GM18951 (cell line): ENCODE data around the gene FARS2.

Experiments
- POLR2A ChIP-seq: IDR thresholded peaks from 4 replicates; pipeline ENCODE4 v1.6.1; 2011; ENCODE audit warnings: mild to moderate bottlenecking; ENCODE audit not compliant: insufficient read length, insufficient read depth; ENCODE audit errors: extremely low read depth
- in situ Hi-C: fragments of 300-500 bp; cut with MboI; formaldehyde crosslinking; loops from one replicate; pipeline ENCODE4 v1.12.0; 2022; ENCODE audit warnings: low sequenced_read_pairs, mixed read lengths, inconsistent platforms; ENCODE audit not compliant: unreplicated experiment

FARS2 gene

DNA sequence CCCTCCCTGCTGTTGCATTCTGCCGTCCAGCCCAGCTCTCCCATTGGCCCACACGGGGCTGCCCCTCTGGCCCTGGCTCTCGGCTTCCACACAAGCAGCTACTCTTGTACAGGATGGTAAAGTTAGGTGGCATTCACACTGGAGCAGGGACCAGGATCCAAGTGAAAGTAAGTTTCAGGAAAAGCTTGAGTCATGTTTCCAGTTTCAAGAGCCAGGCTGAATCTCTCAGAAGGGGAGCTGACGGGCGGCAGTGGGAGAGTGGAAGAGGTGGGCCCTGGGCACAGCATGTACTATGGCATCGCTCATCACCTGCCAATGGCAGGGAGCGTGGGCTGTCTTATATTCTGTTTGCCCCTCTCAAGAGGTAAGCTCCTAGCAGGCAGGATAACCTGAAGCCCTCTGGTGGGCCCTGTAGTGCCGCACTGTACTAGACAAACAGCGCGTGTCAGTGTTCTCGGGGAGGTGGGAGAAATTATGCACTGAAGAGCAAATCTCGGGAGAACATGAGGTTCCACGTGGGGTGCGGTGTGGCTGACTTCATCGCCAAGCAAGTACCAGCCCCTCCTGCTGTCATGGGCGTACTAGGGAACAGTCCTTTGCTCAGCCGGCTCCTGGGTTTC, 503.9 kb downstream of the FARS2 start:
- in situ Hi-C loops: no loop called here
- no peak for TF ChIP-seq POLR2A

DNA sequence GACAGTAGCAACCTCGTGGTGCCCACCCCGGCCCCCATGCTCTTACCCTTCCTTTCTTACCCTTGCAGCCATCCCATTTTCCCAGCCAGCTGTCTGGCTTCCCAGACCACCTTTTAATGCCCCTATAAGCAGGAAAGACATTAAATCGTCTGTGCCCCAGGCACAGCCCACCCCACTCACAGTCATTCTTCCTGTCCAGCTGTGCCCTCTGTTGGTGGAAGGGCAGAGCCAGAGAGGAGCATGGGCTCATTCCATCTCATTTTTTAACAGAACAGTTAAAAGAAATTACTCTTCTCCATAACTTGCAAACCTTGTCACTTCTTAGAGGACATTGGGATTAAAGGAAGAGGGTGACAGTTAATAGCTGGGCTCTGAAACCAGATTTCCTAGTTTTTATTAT, 504.9 kb downstream of the FARS2 start:
- in situ Hi-C loops: no loop called here
- TF ChIP-seq POLR2A: no peak

DNA sequence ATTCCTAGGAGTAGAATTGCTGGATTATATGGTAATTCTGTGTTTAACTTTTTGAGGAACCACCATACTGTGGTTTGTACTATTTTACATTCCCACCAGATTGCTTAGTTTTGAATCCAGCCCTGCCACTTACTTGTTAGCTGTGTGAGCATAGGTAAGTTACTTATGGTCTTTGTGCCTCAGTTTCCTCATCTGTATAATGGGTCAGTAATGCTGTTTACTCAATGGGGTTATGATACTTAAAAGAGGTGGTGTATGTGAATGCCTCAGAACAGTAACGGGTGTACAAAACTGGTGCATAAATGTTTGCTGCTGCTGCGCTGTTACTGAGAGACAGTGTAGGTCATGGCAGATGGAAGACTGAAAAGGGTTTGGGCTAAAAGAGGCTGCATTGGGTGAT, 506.2 kb downstream of the FARS2 start:
- no peak for TF ChIP-seq POLR2A
- in situ Hi-C loops: no loop called here

DNA sequence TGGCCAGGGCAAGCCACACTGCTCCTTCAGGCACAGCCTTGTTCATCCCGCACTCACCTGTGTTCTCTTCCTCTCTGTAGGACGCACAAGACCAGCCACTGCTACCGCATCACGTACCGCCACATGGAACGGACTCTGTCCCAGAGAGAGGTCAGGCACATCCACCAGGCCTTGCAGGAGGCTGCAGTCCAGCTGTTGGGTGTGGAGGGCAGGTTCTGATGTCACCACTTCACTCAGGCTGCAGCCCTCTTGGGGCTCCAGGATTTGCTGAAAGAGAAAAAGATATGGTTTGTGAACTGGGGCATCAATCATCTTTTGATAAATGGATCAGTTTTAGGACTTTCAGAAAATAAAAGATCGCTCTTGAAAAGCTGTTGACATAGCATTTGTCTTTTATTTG, 509.9 kb downstream of the FARS2 start:
- in situ Hi-C loops: no loop called here
- no peak for TF ChIP-seq POLR2A

DNA sequence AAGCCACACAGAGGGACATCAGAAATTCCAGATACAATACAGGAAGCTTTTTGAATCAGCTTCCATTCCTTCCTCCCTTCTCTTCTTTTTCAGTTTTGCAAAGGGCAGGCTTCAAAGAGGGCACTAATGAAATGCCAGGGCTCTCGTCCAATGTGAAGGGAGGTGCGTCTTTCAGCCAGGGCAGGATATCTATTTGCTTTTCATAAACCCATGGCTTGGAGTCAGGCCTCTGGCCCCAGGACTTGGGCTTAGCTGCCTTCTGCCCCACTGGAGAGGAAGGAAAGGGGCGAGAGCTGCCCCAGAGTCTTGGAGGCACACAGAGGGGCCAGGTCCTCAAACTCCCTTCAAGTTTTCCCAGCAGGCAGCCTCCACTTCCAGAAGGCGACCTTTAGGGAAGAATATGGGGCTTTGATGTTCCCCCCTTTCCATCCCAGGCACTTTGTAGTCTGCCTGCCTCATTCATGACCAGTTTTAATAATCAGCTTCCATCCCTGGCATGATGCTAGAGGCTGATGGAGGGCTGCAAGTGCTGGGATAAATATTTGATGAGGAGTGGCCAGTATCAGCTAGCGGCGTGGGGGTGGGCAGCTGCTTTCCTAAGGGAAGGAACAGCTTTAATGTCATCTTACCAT, 510.6 kb downstream of the FARS2 start:
- no peak for TF ChIP-seq POLR2A
- in situ Hi-C loops: no loop called here

DNA sequence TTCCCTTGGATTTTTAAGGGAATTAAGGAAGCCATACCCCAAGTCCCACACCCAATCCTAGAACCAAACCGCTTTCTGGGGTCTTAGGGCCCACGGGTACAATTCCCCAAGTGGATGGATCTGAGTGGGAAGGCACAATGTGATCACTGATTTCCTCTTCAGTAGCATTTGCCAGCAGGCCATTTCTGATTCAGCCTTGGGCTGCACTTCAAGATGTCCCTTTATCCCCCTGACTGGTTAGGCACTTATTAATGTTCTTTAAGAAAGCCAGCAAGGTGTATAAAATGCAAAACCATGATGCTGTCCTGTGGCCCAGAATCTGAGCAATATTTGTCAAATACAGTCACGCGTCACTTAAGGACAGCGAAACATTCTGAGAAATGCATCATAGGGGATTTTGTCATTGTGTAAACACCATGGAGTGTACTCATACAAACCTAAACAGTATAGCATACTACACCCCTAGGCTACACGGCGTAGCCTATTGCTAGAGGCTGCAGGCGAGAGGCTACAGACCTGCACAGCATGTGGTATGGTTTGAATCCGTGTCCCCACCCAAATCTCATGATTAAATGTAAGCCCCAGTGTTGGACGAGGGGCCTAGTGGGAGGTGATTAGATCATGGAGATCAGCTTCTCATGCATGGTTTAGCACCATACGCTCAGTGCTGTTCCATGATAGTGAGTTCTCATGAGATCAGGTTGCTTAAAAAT, 511.3 kb downstream of the FARS2 start:
- TF ChIP-seq POLR2A: no peak

DNA sequence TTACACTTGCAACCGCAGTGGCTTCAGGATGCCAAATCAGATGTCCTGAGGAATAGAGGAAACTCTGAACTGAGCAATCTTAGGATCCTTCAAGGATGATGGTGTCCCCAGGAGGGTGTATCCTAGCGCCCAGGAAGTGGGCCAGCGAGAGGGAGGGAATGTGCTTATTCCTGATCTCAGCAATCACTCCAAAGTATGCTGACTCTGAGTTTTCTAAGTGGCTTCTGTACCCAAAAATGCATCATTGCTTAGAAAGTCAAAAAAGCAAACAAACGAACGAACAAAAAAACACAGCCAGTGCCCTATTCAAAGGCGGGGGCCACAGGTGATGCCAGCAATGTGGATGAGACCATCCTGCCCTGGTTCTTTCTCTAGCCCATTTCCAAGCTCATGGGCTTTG, 514.8 kb downstream of the FARS2 start:
- in situ Hi-C loops: no loop called here
- no peak for TF ChIP-seq POLR2A

More for the DNA sequence above, 511.3 kb downstream of the FARS2 start:
- in situ Hi-C loops: no loop called here

DNA sequence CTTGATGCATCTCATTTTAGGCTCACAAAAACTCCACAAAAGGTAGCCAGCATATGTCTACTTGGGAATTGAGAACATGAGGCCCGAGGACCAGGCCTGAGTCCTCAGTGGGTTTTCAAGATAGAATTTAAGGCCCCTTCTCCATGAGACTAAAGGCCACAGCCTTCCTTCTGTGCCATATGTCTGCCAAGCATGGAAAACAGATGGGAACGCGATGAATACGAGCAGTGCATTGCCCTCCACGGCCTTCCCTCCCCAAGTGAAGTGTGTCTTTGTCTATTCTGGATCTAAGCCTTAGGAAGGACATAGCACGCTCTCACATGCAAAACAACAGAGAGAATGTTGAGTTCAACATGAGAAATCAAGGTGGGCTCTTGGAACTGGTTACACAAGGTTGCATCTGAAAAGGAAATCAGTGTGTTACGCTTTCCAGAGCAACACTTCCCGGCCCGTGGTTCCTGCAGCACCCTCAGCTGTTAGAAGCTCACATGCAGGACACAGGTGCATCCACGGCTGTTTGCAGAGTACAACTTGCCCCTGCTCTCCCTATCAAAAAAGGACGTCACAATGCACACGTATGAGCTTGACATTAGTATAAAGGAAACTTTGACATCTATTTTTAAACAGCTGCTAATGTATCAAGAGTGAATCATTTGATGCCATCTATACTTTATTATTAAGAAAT, 515.5 kb downstream of the FARS2 start:
- no peak for TF ChIP-seq POLR2A
- in situ Hi-C loops: no loop called here

DNA sequence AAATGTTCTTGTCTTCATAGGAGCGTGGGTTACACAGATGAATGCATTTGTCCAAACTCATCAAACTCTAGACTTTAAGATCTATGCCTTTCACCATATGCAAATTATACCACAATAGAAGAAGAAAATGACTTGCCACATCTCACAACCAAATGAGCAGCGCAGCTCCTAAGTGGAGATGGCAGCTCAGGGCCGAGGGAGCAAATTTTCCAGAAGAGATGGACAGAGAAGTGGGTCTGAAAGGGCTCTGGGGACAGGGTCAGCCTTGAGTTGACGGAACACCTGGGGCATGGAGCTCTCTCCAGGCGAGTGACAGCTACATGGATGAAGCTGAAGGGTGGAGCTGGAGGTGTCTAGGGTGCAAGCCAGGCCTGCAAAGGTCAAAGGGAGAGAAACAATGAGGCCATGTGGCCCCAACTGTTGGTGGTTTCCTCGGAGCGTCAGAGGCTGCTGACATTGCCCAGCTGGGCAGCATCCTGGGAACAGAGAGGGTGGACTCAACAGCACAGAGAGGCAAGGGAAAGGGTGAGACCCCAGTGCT, 517.1 kb downstream of the FARS2 start:
- in situ Hi-C loops: no loop called here
- TF ChIP-seq POLR2A: no peak

DNA sequence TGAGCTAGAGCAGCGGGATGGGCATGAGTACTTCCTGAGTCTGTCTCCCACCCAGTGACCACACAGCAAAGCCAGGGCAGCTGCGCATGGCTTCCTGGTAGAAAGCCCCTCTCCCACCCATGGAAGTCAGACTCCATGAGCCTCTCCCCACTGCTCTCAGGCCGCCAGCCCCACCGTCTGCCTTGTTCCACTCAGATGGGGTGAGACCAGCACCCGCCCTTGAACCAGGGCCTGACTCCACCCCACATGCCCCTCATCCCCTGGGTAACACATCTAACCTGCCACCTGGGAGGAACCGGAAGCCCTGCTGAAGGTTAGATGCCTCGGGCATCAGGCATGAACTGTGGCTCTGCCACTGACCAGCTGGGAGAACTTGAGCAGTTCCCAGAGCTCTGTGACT, 517.6 kb downstream of the FARS2 start:
- in situ Hi-C loops: no loop called here
- TF ChIP-seq POLR2A: no peak

DNA sequence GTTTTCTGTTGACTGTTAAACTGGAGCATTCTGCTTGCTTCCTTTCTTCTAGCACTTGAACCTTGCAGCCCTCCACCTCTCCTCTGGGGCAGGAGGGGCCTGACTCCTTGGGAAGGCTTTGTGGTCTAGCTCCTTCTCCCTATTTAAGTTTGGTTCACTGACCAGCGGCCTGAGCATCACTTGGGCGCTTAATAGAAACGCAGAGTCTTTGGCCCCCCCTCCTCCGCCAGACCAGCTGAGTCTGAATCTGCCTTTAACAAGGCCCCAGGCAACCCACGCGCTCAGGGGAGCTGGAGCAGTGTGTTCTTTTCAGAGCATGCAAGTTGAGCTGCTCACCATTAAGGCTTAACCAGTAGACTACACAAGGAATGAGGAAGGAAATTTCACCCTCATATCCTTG, 519.7 kb downstream of the FARS2 start:
- in situ Hi-C loops: no loop called here
- TF ChIP-seq POLR2A: no peak

DNA sequence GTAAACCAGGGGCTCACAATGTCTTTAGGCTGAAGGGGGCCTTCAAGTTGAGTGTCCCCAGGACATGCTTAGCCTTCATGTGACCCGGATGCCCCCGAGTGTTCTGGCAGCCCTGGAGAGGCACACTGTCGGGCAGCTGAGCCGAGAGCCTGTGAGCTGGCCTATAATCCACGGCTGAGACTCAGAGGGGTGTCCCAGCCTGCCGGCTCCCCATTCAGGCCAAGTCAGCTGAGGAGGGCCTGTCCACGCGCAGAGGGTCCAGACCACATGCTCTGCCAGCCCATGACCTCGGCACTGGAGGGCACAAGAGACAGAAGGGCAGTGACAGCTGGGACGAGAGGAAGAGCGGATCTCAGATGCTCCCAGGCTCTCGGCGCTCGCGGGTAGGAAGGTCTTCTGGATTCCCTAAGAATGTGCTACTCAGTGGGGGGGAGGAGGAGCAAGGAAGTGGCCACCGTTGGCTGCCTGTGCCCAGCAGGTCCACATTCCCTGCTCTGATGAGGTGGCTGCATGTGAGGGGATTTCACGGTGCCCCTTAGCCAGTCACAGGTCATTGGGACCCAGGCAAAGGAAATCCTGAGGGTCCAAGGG, 520.7 kb downstream of the FARS2 start:
- TF ChIP-seq POLR2A: no peak
- in situ Hi-C loops: no loop called here

DNA sequence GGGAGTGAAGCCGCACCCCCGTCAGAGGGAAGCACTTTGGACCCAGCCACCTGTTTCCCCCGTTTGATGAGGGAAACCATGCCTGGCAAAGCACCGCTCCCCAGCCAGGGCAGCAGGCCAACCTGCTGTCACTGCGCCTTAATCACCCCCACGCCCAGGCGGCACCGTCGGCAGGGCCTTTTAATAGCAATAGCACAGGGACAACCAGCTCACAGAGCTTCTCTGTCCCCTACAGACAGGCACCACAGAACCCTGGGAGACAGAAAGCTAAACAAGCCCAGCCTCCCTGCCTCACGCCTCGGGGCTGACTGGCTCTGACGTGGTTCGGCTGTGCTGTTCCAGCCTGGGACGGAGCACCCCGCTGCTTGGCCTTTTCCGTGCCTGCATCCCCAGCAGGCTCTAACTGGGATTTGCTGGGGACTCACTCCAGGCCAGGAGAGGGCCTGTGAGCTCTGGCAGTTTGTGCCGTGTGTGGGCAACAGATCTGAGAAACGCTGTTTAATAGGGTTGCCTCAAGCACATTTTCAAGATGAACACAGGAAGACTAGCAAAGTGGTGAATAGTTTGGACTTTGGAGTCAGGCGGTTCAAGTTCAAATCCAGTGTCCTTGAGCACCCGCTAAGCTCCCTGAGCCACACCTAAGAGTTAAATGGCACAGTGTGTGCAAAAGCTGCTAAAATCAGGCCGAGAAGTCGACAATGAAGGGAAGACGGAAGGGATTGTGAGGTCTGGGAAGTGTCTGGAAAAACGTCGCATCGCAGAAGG, 521.7 kb downstream of the FARS2 start:
- TF ChIP-seq POLR2A: no peak
- in situ Hi-C loops: no loop called here

DNA sequence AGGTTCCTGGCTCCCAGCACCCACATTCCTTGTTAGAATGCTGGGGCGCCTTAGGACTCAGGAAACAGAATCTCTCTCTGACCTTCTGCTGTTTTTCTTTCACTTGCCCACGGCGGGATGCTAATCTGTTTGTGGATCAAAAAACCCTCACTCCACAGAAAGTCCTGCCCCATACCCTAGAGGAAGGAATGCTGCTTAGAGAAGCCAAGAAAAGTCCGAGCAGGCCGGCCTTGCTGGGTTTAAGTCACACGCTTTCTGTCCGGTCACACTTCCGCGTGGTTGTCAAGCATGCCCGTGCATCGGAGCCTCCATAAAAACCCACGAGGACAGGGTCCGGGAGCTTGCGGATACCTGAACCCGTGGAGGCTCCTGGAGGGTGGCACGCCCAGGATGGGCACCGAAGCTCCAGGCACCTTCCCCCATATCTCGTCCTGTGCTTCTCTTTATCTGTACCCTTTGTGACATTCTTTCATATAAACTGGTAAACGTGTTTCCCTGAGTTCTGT, 522.3 kb downstream of the FARS2 start:
- TF ChIP-seq POLR2A: no peak
- in situ Hi-C loops: no loop called here
